Glutamatergic neuron (in vitro differentiated cells): ENCODE data around the gene INMT. TPM values are rescaled to one million over a fixed set of nuclear protein-coding genes. Genes with fewer than 3 reads are reported as not detected.

Source experiments
- total RNA-seq: library from RNA; stranded (reverse); fragmentation: NEBNext Ultra II Directional; extraction: Animal tissue kit (Norgen Biotek cat#: 25700); gene quantifications from one replicate; pipeline ENCODE4 v1.2.1, GENCODE V29; 2021; ENCODE audit not compliant: unreplicated experiment

The INMT gene
- total RNA-seq, 1 donor from 2014 or later: 1.7 TPM

Other genes starting within 250 kb of the INMT start
- 25.0 TPM for gene GGCT, start 247.3 kb upstream of the INMT start, total RNA-seq
- gene GARS1, start 157.3 kb upstream of the INMT start, total RNA-seq: 511 TPM
- 2.4 TPM for gene CRHR2, start 69.7 kb upstream of the INMT start, total RNA-seq
- gene MINDY4, start 19.3 kb downstream of the INMT start, total RNA-seq: 2.3 TPM
- gene AQP1, start 159.7 kb downstream of the INMT start, total RNA-seq: not detected
- not detected for gene GHRHR, start 211.8 kb downstream of the INMT start, total RNA-seq